ENCODE measurements around the gene NRIP1.
"Not testable (repeated sequence)": the region's sequence is repeated elsewhere in the genome, so short reads cannot be mapped to it uniquely, and the experiment has no call there.

Gene NRIP1

DNA sequence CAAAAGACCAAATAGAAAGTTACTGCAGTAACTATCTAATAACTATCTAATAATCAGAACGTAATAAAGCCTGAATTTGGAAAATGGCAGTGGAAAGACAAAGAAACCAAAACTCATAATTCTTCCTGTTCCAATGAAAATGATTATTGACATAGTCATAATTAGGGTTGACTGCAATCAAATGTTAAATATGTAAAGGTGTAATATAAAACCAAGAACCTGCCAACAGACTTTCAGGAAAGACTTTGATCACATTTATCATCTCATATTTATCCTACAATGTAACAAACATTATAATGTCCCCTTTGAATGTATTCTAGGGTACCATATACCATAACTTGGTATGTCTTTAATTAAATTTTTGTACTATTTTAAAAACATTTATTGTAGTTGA, 26.9 kb downstream of the NRIP1 start:
- DNase-seq, result no peak

DNA sequence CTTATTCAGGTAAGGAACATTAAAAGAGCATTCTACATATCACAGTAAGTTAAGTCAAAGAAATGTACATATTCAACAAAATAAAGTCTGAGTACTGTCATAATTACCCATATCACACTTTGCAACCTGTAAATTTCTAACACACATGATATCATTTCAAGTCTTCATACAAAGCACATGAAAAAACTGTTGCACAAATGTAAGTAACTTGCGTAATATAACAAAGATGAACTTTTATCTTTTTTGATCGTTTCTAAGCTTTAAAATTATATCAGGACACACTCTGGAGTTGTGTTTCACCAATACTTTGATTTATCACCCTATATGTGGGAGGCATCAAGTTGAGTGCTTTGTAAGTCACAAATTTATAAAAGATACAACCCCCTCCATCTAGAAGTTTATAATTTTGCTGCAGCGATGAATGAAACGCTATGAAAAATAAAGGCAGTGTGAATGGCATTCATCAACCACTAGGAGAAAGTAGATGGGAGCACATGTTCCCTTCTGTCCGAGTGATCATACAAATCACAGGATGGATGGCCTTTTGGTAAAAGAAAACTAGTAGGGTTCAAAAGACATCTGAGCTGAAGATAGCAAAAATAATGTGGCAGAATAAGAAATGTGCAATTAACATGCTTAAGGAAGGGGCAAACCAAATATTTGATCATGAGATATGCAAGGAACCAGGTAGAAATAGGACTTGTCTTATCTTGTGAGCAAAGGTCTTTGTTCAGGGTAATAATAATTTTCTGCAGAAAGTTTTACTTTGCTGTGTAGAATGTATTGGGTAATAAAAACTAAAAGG, 27.5 kb downstream of the NRIP1 start:
- DNase-seq, result no peak

DNA sequence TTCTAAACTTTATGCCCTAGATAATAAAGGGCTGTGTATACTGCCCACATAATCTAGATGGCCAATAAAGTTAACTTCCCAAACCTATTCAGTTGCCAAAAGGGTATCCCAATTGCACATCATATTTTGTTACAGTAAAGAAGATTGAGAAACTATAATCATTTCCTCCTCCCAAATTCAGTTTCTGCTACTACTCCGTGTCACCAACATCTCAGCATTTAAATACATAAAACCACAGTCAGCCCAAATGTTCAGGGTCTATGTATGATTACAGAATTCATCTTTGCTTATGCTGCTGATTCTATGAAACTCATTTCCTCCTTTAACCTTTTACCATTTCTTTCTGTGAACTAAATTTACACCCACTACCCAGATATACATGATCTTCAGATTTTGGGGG, 28.6 kb downstream of the NRIP1 start:
- DNase-seq, result no peak

DNA sequence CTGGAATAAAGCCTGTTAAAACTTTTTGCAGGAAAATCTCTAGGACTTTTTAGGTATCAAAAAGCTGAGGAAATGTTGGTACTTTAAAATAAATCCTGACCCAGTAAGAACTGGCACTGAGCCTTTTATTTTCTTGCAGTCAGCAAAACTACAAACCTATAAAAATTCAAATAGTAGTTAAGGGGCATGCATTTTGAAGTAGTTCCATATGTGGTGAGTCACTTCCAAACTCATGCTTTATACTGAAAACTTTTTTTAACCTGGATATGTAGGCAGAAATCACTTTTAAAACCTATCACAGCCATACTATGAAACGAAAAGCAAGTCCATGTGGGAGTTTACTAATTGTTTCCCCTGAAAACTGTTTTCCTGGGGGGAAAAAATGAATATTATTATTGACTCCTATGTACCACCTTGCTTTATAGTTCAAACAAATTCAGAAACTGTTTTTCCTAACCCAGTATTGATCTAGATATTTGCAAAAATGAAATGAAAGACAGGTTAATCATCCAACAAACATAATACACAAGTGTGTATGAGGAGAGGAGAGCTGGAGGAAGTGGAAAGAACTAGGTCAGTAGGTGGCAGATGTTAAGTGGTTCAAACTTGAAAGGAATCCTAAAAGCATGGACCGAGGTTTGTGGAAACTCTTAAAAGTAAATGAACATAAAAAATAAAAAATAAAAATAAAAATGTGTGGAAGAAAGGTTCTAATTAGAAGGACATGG, 30.5 kb downstream of the NRIP1 start:
- no peak for DNase-seq

- DNase-seq, result no peak
These were observed 32.9 kb downstream of the NRIP1 start for GRCh38 chr21:15031790-15032357.

DNA sequence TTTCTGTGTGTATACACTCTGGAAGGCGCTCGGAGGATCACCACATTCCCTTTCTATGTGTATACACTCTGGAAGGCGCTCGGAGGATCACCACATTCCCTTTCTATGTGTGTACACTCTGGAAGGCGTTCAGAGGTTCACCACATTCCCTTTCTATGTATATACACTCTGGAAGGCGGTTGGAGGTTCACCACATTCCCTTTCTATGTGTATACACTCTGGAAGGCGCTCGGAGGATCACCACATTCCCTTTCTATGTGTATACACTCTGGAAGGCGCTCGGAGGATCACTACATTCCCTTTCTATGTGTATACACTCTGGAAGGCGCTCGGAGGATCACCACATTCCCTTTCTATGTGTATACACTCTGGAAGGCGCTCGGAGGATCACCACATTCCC, 33.4 kb downstream of the NRIP1 start:
- DNase-seq, result not testable (repeated sequence)

DNA sequence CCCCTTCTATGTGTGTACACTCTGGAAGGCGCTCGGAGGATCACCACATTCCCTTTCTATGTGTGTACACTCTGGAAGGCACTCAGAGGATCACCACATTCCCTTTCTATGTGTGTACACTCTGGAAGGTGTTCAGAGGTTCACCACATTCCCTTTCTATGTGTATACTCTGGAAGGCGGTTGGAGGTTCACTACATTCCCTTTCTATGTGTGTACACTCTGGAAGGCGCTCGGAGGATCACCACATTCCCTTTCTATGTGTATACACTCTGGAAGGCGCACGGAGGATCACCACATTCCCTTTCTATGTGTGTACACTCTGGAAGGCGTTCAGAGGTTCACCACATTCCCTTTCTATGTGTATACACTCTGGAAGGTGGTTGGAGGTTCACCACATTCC, 33.9 kb downstream of the NRIP1 start:
- not testable (repeated sequence) for DNase-seq

DNA sequence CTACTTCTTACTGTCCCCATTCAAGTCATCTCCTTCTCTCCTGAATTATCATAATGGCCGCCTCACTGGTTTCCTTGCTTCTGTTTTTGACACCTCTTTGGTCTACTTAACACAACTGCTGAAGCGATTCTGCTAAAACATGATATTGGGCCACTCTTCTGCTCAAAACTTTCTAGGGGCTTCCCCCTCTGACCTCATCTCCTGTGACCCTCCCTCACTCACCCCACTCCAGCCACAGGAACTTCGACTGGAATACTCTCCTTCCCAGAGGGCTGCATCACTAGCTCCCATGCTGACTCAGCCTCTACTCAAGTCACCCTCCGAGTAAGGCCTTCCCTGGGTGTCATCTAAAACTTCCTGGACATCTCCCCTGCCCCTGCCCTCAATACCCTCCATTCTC, 35.7 kb downstream of the NRIP1 start:
- DNase-seq, result no peak

- no peak for DNase-seq
These were observed 36.6 kb downstream of the NRIP1 start for GRCh38 chr21:15028186-15028585.

- no peak for DNase-seq
These were observed 37.7 kb downstream of the NRIP1 start for GRCh38 chr21:15027056-15027455.

- no peak for DNase-seq
These were observed 38.4 kb downstream of the NRIP1 start for GRCh38 chr21:15026370-15026769.

DNA sequence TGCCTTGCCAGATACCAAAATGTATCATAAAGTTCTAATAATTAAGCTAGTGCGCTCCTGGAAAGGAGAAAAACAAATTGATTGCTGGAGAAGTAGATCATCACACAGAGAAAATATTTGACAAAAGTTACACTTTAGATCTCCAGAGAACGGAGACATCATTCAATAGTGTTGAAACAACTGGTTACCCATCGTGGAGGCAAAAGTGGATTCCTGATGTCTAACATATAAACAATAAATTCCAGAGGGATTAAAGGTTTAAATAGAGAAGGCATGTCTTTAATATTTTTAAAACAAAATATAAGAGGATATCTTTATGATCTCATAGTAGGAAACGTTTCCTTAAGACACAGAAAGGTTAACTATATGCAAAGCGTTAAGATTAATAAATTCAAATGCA, 41.0 kb downstream of the NRIP1 start:
- DNase-seq, result no peak

DNA sequence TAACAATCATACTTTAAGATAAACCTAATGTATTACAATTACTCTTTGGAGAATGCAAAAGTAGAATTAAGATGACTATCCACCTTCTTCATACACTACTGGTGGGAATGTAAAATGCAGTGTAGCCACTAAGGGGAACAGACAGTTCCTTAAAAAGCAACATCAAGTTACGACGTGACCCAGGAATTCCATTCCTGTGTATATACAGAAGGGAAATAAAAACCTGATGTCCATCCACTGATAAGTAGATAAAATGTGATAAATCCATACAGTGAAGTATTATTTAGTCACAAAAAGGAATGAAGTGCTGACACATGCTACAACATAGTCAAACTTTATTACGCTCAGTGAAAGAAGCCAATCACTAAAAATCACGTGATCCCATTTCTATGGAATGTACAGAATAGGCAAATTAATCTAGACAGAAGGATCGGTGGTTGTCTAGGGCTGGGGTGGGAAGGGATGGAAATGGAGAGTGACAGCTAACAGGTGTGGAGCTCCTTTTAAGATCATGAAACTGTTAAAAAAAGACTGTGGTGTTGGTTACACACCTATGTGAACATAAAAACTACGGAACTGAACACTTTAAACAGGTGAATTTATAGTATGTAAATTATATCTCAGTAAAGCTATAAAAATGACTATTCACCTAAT, 42.1 kb downstream of the NRIP1 start:
- no peak for DNase-seq

- DNase-seq, result no peak
These were observed 44.0 kb downstream of the NRIP1 start for GRCh38 chr21:15020797-15021196.

DNA sequence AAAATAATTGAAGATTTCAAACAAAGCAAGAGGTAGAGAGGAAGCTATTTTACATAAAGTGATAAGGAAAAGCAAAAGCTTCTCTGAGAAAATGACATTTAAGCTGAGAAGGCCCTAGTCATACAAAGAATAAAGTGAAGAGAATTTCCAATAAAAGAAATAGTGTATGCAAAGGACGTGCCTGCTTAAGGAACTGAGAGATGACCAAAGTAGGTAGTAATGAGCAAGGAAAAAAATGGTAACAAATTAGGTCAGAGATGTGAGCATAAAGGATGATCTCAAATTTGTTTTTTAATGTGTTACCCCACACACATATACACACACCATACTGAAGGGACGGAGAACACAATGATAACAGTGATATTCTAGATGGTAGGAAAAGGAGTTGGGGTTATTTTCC, 46.4 kb downstream of the NRIP1 start:
- DNase-seq, result no peak

DNA sequence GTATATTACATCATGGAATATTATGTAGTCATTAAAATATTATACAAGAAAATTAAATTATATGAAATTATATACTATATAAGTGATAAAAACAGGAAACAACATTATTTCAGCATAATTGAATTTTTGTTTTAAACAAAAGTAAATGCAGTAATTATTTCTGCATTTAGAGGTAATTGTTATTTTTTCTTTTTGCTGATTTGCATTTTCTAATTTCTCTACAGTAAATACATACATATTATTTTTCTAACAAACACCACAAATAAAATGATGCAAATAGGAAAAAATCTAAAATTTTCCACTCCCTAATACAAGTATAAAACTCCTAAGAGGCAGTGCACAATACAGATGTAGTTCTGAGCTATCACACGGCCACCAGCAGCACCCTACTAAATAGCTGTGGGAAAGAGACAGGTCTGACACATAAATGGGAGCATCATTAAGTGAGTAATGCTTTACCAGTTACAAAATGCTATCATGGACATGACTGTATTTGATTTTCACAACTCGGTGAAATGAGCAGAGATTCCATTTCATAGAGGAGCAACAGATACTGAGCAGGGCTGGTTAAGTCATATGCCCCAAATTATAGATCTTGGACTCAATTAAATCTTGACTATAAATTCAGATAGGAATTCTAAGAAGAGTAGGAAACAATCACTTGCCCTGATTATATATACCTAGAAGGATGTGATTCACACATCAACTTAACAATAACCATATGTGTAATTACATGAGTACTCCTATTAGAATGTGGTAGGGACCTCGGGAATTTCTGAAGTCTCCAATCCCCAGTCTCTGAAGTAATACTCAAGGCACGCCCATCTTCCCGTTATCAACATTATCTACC, 49.0 kb downstream of the NRIP1 start:
- DNase-seq, result no peak

DNA sequence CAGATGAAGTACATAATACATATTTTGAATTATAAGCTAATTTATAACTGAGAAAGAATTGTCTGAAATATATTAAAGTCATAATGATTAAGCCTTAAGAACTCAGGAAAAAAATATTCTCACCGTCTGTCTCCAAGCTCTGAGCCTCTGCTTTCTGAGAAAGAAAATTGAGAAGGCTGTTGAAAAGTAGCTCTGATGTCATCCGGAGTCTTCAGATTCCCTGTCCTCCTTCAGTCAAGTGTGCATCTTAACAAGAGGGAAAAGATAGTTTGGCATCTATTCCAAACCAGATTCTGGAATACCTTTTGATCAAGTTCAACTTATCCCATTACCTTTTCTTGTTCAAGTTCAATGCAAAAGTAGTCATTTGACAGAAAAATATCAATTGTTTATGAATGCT, 50.6 kb downstream of the NRIP1 start:
- DNase-seq, result no peak

DNA sequence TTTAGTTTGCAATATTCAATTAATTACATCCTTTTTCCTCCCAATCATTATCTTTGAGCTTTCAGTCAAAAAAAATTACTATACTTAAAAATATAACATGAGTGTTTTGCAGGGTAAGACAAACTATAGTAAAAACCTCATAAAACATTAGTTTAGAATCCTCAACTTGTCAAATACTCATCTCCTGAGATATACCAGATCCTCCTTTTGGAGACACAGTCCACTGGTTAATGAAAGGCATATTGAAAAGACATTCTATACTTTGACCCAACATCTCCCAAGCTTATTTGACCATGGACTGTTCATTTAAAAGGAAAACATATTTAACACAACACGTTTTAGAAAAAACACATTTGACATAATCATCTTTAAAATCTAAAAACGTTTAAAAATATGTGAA, 52.8 kb downstream of the NRIP1 start:
- no peak for DNase-seq

GRCh38 chr21:15010645-15011044, 54.2 kb downstream of the NRIP1 start:
- DNase-seq, result no peak

GRCh38 chr21:15009837-15010363, 54.9 kb downstream of the NRIP1 start:
- no peak for DNase-seq

- no peak for DNase-seq
These were observed 57.0 kb downstream of the NRIP1 start for GRCh38 chr21:15007716-15008296.

Measured in NCI-H2081 (cell line).